ENCODE results near the gene GARIN5B.
A peak's percentile ranks its signal among the peaks of the same experiment; 100 is the strongest.

GARIN5B gene

DNA sequence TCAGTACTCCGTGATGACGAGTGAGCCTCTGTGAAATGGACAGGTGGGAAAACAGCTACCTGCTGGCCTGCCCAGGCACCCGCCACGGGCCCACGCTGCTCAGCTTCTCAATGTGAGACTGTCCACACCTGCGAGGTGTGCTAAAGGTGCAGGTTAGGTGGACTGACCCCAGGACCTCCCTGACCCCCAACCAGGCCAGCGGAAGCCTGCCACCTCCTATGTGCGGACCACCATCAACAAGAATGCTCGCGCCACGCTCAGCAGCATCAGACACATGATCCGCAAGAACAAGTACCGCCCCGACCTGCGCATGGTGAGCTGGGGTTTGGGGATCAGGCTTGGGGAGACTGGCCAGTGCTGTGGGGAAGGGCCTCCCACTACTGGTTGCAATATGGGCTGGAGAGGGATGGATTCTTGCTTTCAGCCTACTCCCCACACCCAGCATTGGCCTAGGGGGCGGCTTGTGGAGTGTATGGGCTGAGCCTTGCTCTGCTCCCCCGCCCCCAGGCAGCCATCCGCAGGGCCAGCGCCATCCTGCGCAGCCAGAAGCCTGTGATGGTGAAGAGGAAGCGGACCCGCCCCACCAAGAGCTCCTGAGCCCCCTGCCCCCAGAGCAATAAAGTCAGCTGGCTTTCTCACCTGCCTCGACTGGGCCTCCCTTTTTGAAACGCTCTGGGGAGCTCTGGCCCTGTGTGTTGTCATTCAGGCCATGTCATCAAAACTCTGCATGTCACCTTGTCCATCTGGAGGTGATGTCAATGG is 24.9 kb upstream of the GARIN5B start:
- DNase-seq: no peak

DNA sequence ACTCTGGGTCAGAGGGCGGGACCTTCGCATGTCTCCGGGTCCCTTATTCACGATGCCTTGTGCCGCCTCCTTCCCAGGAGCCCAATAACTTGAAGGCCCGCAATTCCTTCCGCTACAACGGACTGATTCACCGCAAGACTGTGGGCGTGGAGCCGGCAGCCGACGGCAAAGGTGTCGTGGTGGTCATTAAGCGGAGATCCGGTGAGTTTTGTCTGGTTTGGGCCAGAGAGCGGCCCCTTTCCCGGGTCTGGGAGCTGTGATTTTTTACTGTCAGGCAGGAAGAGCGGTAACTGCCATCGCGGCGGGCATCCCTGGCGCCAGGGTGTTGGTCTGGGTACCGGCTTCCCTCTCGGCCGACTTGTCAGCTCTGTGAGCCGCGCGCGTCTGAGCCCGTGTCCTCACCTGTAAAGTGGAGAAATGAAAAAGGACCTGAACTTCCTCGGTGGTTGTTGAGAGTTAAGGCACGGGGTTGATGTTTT is 23.5 kb upstream of the GARIN5B start:
- no peak for DNase-seq

DNA sequence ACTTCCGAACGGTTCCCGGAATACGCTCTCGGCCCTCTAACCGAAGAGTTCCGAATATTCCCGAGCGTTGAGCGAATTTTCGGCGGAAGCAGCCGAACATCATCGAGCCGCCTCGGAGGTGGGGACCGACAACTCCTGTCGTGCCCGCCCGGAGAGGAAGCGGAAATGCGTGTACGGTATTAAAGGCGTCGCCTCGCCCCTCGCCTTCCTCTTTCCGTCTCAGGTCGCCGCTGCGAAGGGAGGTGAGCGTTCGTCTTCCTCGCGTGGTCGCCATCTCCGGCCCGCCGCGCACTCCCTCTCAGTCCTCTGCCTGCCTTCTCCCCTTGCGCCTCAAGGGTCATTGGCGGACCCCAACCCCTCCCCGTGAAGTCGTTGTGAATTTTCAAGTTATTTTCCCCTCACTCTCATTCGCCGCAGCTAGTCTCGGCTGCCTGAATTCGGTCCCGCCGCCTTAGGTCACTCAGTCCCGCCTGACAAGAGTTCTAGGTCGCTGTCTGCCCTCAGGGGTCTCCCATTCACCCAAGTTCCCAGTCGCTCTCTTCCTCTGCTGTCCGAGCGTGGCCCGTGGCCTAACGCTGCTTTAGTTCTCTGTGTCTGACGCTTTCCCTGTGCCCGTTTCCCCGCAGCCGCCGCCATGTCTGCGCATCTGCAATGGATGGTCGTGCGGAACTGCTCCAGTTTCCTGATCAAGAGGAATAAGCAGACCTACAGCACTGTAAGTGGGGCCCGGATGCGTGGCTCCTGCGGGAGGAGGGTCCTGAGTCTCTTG is 22.8 kb upstream of the GARIN5B start, which contains the start of gene RPL28:
TSS of gene RPL28 (plus strand) at position 209 of the 769 bp plus-strand sequence. CDS start at position 635, 426 bp downstream.
- DNase-seq: peak; percentile 96

DNA sequence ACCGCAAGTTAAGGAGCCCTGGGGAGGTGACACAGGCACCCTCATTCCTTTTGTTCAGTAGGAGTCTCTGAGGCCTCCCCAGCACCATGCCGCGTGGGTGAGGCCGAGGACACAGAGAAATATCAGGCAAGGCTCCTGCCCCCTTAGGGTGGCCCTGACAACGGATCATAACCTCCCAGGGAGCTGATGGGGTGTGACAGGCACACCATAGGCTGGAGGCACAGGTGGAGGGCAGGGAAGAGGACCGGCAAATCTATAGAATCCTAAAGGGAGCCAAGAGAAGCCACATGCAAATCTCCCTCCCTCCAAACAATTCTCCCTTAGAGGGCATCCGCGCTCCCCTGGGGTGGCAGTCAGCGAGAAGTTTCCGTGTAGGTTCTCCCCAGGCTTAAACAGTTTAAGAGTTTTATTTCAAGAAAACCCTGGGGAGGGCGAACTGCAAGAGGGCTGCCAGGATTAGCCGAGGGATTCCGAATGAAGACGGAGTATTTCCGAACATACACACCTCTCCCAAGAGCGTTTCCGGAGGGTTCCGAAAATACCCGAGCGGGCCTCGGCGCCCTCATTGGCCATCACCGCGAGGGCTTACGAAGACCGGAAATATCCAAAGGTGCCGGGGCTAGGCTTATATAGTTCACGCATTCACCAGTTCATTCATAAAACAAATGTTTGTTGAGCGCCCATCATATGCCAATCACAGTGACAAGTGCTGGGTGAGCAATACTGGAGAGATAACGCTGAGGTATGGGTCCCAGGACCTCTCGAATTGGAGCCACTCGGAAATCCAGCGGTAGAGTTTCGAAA is 22.1 kb upstream of the GARIN5B start:
- peak; percentile 90 for DNase-seq

DNA sequence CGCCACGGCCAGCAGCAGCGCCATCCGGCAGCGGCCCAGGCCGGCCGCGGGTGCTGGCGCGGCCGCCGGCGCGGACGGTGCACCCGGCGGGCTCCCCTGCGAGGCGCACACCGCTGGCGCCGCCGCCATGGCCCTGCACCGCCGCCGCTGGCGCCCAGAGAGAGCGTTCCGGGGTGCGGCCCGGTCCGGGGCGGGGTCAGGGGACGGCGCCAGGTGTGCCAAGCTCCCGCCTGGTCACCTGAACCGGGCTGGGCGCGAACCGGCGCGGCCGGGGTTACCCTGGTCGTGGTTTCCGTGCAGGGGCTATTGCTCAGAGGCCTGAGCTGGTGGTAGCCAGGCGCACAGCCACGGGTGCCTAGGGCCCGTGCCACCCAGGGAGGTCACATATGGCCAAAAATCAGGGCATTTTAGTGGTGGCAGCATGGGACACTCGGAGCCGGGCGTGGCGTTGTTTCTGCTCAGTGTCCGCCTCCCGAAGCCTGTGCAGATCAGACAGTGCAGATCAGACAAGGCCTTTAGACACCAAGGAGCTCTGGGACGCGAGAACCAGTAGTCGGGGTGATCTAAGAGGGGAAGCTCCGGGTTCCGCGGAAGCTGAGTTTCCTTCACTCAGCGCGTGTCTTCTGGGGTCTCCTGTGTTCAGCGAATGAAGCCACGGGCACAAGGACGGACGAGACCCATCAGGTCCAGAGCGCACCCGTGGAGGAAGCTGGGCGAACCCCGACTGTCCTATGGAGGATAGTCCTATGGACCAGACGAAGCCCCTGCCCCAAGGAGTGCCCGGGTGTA is 21.3 kb upstream of the GARIN5B start, which contains the start of gene TMEM238:
TSS of gene TMEM238 (minus strand) at position 162 of the 789 bp plus-strand sequence. CDS start at position 129, 33 bp downstream.
- peak; percentile 39 for DNase-seq

DNA sequence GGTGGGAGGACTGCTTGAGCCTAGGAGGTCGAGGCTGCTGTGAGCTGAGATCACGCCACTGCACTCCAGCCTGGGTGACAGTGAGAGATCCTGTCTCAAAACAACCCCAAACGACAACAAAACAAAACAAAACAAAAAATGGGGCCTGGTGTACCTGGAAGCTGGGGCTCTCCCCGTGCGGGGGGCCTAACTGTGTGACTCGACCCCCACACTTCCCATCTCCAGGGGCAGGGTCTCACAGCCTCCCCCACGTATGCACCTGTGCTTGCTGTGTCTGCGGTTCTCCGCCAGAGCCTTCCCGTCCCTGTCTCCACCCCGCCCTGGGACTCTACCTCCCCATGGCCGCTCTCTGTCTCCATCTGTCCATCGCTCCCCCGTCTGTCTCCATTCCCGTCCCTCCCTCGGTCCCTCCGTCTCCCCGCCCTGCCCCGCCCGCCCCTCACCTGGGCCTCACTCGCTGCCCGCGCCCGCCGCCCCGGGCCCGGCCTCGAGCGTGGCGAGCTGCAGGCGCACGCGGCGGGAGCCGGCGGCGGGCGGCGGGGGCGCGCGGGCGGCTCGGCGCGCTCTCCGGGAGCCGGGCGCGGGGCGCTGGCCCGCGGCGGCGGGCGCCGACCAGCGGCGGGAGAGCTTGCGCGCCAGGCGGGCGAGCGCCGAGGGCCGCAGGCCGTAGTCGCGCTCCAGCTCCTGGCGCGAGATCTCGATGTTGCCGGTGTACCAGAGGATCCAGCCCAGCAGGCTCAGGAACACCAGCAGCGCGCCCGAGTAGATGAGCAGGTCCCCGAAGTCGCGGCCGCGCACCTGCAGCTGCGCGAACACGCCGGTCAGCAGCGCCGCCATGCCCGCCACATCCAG is 20.4 kb upstream of the GARIN5B start:
- DNase-seq: peak; percentile 47

DNA sequence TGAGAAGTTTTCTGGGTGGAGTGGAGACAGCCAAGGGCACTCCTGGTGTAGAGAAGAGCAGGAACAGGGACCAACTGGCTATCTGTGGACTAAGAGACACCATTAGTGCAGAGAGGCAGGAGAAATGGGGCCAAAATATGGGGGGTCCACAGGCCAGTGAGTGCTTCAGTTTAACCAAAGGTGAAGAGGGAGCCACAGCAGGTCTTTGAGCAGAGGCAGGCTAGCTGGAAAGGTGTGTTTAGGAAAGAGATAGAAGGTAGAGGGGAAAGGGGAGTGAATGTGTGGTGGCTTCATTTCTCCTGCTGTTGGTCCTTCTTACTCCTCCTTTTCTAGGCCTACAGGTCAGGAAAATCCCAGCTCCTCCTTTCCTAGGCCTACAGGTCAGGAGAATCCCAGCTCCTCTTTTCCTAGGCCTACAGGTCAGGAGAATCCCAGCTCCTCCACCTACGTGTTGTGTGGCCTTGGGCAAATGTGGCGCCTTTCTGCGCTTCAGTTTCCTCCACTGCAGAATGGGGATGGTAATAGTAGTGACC is 19.5 kb upstream of the GARIN5B start:
- DNase-seq: no peak

DNA sequence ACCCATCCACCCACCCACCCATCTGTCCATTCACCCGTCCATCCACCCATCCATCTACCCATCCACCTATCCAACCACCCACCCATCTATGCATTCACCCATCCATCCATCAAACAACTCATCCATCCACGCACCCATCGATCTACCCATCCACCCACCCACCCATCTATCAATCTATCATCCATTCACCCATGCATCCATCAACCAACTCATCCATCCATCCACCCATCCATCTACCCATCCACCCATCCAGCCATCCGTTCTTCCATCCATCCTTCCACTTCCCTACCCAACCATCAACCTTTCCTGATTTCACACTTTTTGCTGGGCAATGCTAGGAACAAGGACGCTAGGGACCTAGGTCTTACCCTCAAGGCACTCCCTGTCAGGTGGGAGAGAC is 19.0 kb upstream of the GARIN5B start:
- no peak for DNase-seq

DNA sequence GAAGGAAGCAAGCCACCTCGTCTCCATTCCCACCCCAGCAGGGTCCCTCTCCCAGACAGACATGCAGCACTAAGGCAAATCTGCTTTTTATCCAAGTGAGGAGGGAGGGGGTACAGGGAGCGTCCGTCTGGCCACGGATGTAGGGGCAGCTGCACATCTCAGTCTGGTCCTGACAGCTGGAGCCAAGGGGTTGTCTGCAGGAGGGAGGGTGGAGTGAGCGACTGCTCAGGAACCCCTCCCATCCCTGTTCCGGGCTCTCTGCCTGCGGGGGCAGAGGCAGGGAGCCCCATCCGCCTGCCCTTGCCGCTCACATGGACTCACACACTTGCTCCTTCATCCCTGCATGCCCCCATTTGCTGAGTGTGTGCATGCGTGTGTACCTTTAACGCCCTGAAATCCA is 16.1 kb upstream of the GARIN5B start:
- no peak for DNase-seq

DNA sequence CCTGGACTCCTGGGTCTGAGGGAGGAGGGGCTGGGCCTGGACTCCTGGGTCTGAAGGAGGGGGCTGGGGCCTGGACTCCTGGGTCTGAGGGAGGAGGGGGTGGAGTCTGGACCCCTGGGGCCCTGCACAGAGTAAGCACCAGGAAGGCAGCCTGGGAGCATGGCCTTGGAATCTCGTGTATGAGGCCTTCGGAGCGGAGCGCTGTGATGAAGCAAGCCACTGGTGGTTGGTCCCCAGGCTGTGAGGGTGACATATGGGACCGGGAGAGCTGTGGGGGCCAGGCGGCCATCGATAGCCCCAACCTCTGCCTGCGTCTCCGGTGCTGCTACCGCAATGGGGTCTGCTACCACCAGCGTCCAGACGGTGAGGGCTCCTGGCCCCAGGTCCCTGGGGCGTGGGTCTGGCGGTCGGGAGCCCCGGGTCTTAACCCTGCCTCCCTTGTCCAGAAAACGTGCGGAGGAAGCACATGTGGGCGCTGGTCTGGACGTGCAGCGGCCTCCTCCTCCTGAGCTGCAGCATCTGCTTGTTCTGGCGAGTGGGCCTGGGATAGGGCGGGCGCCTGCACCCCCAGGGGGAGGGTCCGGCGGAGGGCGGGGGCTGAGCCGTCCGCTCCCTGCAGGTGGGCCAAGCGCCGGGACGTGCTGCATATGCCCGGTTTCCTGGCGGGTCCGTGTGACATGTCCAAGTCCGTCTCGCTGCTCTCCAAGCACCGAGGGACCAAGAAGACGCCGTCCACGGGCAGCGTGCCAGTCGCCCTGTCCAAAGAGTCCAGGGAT is 14.5 kb upstream of the GARIN5B start:
- no peak for DNase-seq

DNA sequence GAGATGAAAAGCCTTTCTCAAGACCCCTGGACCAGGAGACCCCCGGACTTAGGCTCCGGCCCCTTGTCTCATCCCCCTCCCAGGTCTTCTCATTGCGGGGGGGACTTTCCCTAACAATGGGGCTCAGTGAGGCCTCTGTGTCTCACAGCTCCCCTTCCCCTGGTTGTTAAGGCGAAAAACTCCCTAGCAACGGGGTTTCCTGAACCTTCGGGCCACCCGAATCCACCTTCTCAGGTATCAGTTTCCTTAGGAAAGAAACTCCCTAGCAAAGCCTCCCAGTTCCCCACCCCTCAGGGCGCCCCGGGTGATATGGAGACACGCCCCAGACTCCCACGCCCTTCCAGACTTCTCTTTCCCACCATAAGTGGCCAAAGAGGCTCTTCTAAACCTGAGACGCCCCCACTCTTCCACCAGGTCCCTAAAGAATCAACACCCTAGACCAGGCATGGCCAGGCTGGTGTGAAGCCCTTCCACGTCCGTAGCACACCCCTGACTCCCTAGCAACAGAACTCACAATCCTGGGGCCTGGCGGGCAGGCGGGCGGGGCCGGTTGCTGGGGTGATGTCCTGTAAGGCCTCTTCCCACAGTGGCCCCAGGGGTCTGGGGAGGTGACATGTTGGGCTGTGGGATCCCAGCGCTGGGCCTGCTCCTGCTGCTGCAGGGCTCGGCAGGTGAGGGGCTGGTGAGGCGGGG is 13.3 kb upstream of the GARIN5B start, which contains the start of gene TMEM190:
TSS of gene TMEM190 (plus strand) at position 586 of the 693 bp plus-strand sequence. CDS start at position 614, 28 bp downstream.
- no peak for DNase-seq

DNA sequence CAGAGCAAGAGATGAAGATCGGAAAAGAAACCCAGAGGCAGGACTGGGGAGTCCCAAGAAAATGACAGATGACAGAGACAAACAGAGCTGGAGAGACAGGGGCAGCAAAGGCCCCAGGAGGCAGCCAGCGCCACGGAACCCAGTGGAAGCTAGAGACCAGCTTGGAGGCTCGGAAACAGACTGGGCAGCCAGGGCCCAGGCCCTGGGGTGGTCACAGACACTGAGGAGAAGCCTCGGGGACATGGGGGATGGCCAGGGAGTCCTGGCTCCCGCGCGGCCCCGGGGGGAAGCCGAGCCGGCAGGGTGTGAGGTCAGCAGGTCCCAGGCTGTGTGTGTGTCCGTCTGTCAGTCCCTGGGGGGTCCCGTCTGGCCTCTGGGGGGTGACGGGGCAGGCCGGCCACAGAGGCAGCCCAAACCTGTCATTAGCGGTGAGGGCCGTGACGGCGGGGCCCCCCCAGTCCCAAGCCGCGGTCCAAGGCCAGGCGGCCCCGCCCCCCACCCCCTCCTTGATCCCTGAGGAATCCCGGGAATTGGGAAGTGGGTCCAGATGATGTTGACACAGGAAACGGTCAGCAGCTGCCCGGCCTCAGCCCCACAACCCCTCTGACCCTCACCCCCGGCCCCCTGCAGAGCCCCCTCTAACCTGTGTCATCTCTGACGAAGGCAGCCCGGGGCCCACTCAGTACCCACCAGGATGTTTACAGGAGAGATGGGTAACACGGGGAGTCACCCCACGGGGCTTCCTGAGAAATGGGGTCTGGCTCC is 11.1 kb upstream of the GARIN5B start:
- no peak for DNase-seq

DNA sequence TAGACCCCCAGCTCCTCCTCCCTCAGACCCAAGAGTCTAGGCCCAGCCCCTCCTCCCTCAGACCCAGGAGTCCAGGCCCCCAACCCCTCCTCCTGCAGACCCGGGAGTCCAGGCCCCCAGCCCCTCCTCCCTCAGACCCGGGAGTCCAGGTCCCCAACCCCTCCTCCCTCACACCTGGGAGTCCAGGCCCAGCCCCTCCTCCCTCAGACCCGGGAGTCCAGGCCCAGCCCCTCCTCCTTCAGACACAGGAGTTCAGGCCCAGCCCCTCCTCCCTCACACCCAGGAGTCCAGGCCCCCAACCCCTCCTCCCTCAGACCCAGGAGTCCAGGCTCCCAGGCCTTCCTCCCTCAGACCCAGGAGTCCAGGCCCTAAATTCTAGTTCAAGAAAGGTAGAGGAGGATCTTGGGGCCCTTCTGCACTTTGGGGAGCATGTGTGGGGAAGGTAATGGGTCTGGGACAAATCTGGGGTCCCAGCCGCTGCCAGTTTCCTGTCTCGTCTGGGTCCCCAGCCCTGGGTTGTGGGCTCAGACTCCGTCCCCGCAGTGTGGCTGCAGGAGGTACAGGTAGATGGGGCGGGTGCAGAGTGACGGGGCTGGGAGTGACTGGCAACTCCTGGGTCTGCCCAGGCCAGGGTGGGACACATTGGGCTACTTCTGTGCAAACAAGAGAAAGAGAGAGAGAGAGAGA is 10.4 kb upstream of the GARIN5B start:
- no peak for DNase-seq

DNA sequence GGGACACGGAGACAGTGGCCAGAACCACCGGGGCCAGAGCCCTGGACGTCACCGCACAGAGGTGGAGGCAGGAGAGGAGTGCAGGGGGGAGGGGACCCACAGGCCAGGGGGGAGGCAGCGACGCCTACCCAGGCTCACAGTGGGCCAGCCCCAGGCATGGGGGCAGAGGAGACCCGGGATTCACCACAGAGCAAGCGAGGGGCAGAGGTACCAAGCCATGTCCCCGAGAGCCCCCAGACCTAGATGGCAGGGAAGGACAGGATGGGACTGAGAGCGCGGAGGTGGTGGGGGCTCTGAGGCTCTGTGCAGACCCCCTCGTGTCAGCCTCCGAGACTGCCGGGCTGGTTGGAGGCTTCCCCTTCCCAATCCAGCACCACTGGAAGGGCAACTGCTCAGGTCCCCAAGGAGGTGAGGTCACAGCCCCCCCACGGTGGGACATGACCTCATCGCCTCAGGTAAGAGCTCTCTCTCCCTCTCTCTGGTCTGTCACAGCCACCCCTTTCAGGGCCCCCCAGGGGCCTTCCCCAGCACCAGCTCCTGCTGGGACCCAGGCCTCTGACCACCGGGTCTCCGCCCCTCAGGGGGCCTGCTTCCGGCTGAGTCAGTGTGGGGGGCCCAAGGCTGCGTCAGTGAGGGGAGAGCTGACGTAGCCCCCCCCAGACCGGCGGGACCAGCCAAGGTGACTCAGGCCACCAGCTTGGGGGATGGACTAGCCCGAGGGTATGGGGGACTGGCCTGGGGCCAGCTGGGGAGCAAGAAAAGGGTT is 9.4 kb upstream of the GARIN5B start:
- no peak for DNase-seq

DNA sequence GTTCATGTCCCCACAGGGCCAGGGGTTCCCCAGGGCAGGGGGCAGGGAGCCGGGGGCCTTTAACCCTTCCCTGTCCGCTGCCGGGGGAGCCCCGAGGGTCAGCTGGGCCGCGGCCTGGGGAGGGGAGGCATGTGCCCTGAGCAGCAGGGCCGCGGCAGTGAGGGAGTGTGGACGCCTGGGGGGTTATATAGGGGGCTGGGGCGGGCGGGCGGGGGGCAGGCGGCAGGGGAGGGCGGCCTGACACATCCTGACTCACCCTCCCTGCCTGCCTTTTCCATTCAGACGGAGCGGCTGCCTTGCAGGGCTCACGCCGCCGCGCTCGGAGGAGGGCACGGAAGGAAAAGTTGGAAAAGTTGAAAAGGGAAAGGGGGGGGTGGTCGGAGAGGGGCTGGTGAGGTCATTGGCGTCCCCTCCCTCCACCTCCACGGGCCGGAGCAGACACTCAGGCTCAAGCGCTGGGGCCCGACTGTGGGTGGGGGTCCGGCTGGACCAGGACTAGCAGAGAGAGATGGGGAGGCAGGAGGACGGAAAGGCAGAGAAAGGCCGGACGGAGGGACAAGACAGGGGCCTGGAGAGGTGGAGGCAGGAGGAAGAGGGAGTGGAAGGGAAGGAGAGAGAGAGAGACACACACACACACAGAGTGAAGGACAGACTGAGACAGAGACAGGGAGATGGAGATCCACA is 7.4 kb upstream of the GARIN5B start, which contains the start of gene IL11:
TSS of gene IL11 (minus strand) at position 159 of the 684 bp plus-strand sequence. CDS start at position 6, 153 bp downstream.
- no peak for DNase-seq

DNA sequence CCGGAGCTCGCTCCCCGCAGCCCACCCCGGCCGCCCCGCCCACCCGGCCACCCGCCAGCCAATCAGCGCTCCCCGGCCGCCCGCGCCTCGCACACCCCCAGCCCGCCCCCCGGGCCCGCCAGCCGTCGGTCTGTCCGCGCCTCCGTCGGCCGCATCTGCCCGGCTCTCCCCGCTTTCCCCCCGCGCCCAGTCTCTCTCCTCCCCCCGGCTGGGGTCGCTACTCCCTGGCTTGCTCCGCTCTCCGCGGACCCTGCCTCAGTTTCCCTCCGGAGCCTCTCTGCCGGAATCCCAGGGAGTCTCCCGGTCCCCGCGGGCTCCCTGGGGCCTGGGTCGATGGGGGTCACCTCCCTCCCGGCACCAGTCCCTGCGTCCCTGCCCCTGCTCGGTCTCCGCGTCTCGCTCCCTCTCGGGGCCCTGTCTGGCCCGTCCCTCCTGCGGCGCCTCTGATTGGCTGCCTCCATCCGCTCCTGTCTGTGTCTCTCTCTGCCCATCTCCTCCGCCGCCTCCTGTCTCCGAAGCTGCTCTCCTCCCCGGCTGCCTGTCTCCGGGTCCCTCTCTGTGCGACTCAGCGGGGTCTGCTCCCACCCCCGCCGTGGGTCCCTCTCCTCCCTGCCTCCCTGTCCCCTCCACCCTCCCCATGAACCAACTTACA is 6.7 kb upstream of the GARIN5B start:
- DNase-seq: no peak

Measured in NK-92 treated with Interleukin-12 subunit alpha and Interleukin-12 subunit beta, amount 100 ng/mL, for 24 hours (cell line).